GM12878 (cell line): ENCODE measurements around the gene MMP19. TPM values are rescaled to one million over a fixed set of nuclear protein-coding genes. Genes with fewer than 3 reads are reported as not detected.

Experiments
- ATAC-seq: fragments of 200-7000 bp; cut with Tn5 transposase; 3 replicates; pipeline ENCODE4 v1.9.1; 2020; ENCODE audit warnings: mild to moderate bottlenecking, moderate library complexity
- BruUV-seq: library from RNA; stranded (reverse); fragments of 400-500 nt; replicated peaks from 2 replicates; lab custom pipeline; 2021; lab: Mats Ljungman, UMichigan
- CTCF ChIA-PET: fragments of 300-600 bp; sonication (Branson Sonifier 250); formaldehyde crosslinking; extraction: SDS; loops from one replicate; lab custom pipeline; 2021; ENCODE audit warnings: inconsistent platforms; lab: Yijun Ruan, JAX
- POLR2A ChIA-PET: fragments of 350-600 bp; formaldehyde crosslinking; extraction: SDS; loops from one replicate; lab custom pipeline; 2021; ENCODE audit warnings: inconsistent platforms; lab: Charles Lee
- RAD21 ChIA-PET: fragments of 300-600 bp; sonication (Branson Sonifier 250); formaldehyde crosslinking; loops from one replicate; lab custom pipeline; 2023; ENCODE audit warnings: antibody characterized with exemption; ENCODE audit not compliant: unreplicated experiment; lab: Charles Lee
- SMC1A ChIA-PET: fragments of 300-600 bp; sonication (Branson Sonifier 250); formaldehyde crosslinking; loops from one replicate; lab custom pipeline; 2023; ENCODE audit not compliant: unreplicated experiment, uncharacterized antibody; lab: Charles Lee
- DNase-seq: peaks from one replicate; pipeline ENCODE4 v3.0.0-alpha.2; 2011; ENCODE audit warnings: low read depth, low spot score
- FAIRE-seq: peaks from 3 replicates; lab custom pipeline; 2011; peaks lifted over from hg19 to GRCh38; lab: Jason Lieb, UNC
- H2AFZ ChIP-seq: 2 replicates; pipeline ENCODE4 v1.6.0; 2011; ENCODE audit warnings: low read depth, low read length, control low read depth; ENCODE audit not compliant: control insufficient read depth
- H3K27ac ChIP-seq: 2 replicates; pipeline ENCODE4 v1.5.1; 2011; ENCODE audit warnings: control low read depth; ENCODE audit not compliant: control insufficient read depth, insufficient read depth
- H3K27me3 ChIP-seq, 2 experiments: replicated peaks in 1 of 2; 2 replicates each; pipeline versions ENCODE4 v1.6.0 to v1.6.1; 2011; ENCODE audit warnings: low read length in 1 of 2; ENCODE audit not compliant: control insufficient read depth in 2 of 2, insufficient read depth in 2 of 2
- H3K36me3 ChIP-seq, 2 experiments: 2 replicates each; pipeline ENCODE4 v1.5.1; 2011; ENCODE audit warnings: low read length in 1 of 2; ENCODE audit not compliant: control insufficient read depth in 2 of 2, insufficient read depth in 2 of 2
- H3K4me1 ChIP-seq: 2 replicates; pipeline ENCODE4 v1.6.1; 2011; ENCODE audit warnings: mild to moderate bottlenecking, low read length, moderate library complexity, mixed read lengths; ENCODE audit not compliant: control insufficient read depth, insufficient read depth
- H3K4me2 ChIP-seq: 2 replicates; pipeline ENCODE4 v1.6.0; 2011; ENCODE audit warnings: control low read depth; ENCODE audit not compliant: control insufficient read depth, insufficient read depth
- H3K4me3 ChIP-seq: fragments of 200-600 bp; sonication (generic); 2 replicates; pipeline ENCODE4 v1.5.1; 2016
- H3K79me2 ChIP-seq: 2 replicates; pipeline ENCODE4 v1.6.0; 2011; ENCODE audit warnings: low read length; ENCODE audit not compliant: control insufficient read depth, insufficient read depth
- H3K9ac ChIP-seq: 2 replicates; pipeline ENCODE4 v1.8.0; 2011; ENCODE audit warnings: low read length, control low read depth, mixed read lengths; ENCODE audit not compliant: control insufficient read depth, insufficient read depth
- H3K9me3 ChIP-seq: replicated peaks from 3 replicates; pipeline ENCODE4 v1.5.1; 2011; ENCODE audit warnings: mild to moderate bottlenecking, low read length; ENCODE audit not compliant: control insufficient read depth, insufficient read depth
- H4K20me1 ChIP-seq: 2 replicates; pipeline ENCODE4 v1.6.0; 2011; ENCODE audit not compliant: control insufficient read depth, insufficient read depth
- BACH1 ChIP-seq: fragments of 450-650 bp; IDR thresholded peaks from 2 replicates; pipeline ENCODE4 v1.6.1; 2017; ENCODE audit warnings: mild to moderate bottlenecking, borderline replicate concordance
- BRCA1 ChIP-seq: IDR thresholded peaks from 2 replicates; pipeline ENCODE4 v1.6.1; 2011; ENCODE audit warnings: low read depth, low read length, improper control_type of control experiment
- RELB ChIP-seq: fragments of 450-650 bp; IDR thresholded peaks from 2 replicates; pipeline ENCODE4 v1.6.1; 2017; ENCODE audit warnings: low read depth, mild to moderate bottlenecking, moderate library complexity
- YY1 ChIP-seq: IDR thresholded peaks from 2 replicates; pipeline ENCODE4 v1.6.1; 2011; ENCODE audit warnings: low read depth, mild to moderate bottlenecking, low read length
- WGBS: methylation state at CpG from one replicate; pipeline ENCODE4 v1.1.6; 2016; ENCODE audit warnings: low lambda C conversion rate; ENCODE audit not compliant: insufficient replicate concordance, insufficient coverage; ENCODE audit errors: missing lambda C conversion rate; 5-methylcytosine and 5-hydroxymethylcytosine counted together
- in situ Hi-C: fragments of 300-500 bp; cut with MboI; formaldehyde crosslinking; loops from 9 replicates; pipeline ENCODE4 v1.14.3; 2018; ENCODE audit warnings: mixed read lengths
- intact Hi-C: fragments of 100-400 bp; cut with micrococcal nuclease; formaldehyde crosslinking; loops from one replicate; pipeline ENCODE4 v1.14.2; 2022; ENCODE audit not compliant: unreplicated experiment
- polyA plus RNA-seq, 11 experiments: library from polyadenylated mRNA; depleted of rRNA in 4 of 11; unstranded in 6 of 11; stranded (reverse) in 5 of 11; fragments of >200 nt; fragmentation: Nextera tagmentation in 4 of 11; fragmentation: Illumina TruSeq in 1 of 11; extraction: Ambion mirVana in 4 of 11; extraction: Trizol in 1 of 11; gene quantifications; 1 replicate in 1 of 11; 2 replicates in 10 of 11; pipeline versions ENCODE4 v1.2.1 to v1.2.3, GENCODE V29; 2011 to 2016; ENCODE audit warnings: inconsistent platforms in 2 of 11, missing spikeins in 2 of 11, low read depth in 1 of 11
- total RNA-seq, 4 experiments: library from RNA; depleted of rRNA in 3 of 4; stranded (reverse); fragments of >200 nt in 3 of 4; fragmentation: Illumina TruSeq in 1 of 4; extraction: Trizol in 1 of 4; gene quantifications; 2 replicates each; pipeline versions ENCODE4 v1.2.1 to v1.2.3, GENCODE V29; 2013 to 2021
- TF ChIP-seq, protein P1 (sequence below): fragments of 450-650 bp; IDR thresholded peaks from 2 replicates; pipeline ENCODE4 v1.6.1; 2016; ENCODE audit warnings: mild to moderate bottlenecking

The MMP19 gene
- total and polyA plus RNA-seq, 10 of the 15 experiments (the other 5 are each of a cell fraction or from before 2014, with no cell fraction given) = 0.03 to 0.04 (median 0.04) TPM; not detected in 7

GRCh38 chr12:55840581-55841351 is 2.0 kb downstream of the MMP19 start:
- H3K4me1 ChIP-seq = no peaks in the 10 kb centered on the region; the same call in 1 of the 2 replicates
- in situ Hi-C loops = no loop called here
- H2AFZ ChIP-seq = no peak overlapping the region
- H3K4me2 ChIP-seq = no peak overlapping the region
- H3K9me3 ChIP-seq = no peaks in the 10 kb centered on the region
- no peak overlapping the region for H3K4me3 ChIP-seq
- ATAC-seq = no peak
- POLR2A ChIA-PET = interaction anchor here (0.5 to 1.1 kb wide), 2 partner anchors 11 to 64 kb away, joined by 3 read pairs; no protein-coding TSS in a partner anchor
- no peak for FAIRE-seq
- no peak for TF ChIP-seq YY1
- TF ChIP-seq BACH1 = no peak
- TF ChIP-seq, all 136 proteins: peak for 0
- SMC1A ChIA-PET = interaction anchor here (1.2 kb wide), 1 partner anchor 11 kb away, joined by 4 read pairs; the partner anchor contains the start of gene DNAJC14
- H3K36me3 ChIP-seq = no peaks in the 10 kb centered on the region
- no peak overlapping the region for H3K27ac ChIP-seq
- no peaks in the 10 kb centered on the region for H3K79me2 ChIP-seq
- H4K20me1 ChIP-seq = no peaks in the 10 kb centered on the region
- RAD21 ChIA-PET = no interaction called here
- DNase-seq = no peak
- H3K27me3 ChIP-seq = no peaks in the 10 kb centered on the region; a peak in 1 of 4 replicates
- WGBS = 59% methylated on average over 11 of the region's 11 CpGs
- H3K9ac ChIP-seq = no peak overlapping the region
- CTCF ChIA-PET = interaction anchor here (0.7 kb wide), 1 partner anchor 56 kb away, joined by 3 read pairs; no protein-coding TSS in a partner anchor
- intact Hi-C loops = no loop called here
- BruUV-seq = no TSS peak

- POLR2A ChIA-PET = no interaction called here
- in situ Hi-C loops = no loop called here
These were observed 3.2 kb downstream of the MMP19 start for GRCh38 chr12:55839345-55840140.

More at GRCh38 chr12:55839345-55840140, 3.2 kb downstream of the MMP19 start:
- CTCF ChIA-PET = no interaction called here
- no peak overlapping the region for H2AFZ ChIP-seq
- no peak overlapping the region for H3K4me2 ChIP-seq
- H3K9me3 ChIP-seq = no peaks in the 10 kb centered on the region
- H3K27ac ChIP-seq = no peak overlapping the region
- H3K36me3 ChIP-seq = no peaks in the 10 kb centered on the region
- DNase-seq (no peak), ATAC-seq (no peak), FAIRE-seq (no peak)
- BruUV-seq = no TSS peak
- H4K20me1 ChIP-seq = no peaks in the 10 kb centered on the region
- H3K79me2 ChIP-seq = no peaks in the 10 kb centered on the region
- TF ChIP-seq BRCA1 = no peak
- TF ChIP-seq, protein P1, sequence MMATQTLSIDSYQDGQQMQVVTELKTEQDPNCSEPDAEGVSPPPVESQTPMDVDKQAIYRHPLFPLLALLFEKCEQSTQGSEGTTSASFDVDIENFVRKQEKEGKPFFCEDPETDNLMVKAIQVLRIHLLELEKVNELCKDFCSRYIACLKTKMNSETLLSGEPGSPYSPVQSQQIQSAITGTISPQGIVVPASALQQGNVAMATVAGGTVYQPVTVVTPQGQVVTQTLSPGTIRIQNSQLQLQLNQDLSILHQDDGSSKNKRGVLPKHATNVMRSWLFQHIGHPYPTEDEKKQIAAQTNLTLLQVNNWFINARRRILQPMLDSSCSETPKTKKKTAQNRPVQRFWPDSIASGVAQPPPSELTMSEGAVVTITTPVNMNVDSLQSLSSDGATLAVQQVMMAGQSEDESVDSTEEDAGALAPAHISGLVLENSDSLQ = no peak
- TF ChIP-seq RELB = no peak
- no peak overlapping the region for H3K9ac ChIP-seq
- RAD21 ChIA-PET = no interaction called here
- WGBS = 71% methylated on average over 11 of the region's 11 CpGs
- intact Hi-C loops = no loop called here
- no peaks in the 10 kb centered on the region; a peak in 1 of 4 replicates for H3K27me3 ChIP-seq
- no peak overlapping the region for H3K4me3 ChIP-seq
- no peaks in the 10 kb centered on the region for H3K4me1 ChIP-seq
- SMC1A ChIA-PET = no interaction called here
